Upper lobe of left lung (tissue), 6 donors: Measurements from ENCODE around the gene PCCA. TPM values are rescaled to one million over a fixed set of nuclear protein-coding genes. Genes with fewer than 3 reads are reported as not detected.
"Not testable (repeated sequence)": the region's sequence is repeated elsewhere in the genome, so short reads cannot be mapped to it uniquely, and the experiment has no call there.

Experiments
- ATAC-seq, 2 donors: fragments of 200-7000 bp; cut with Tn5 transposase; one replicate each; pipeline ENCODE4 v1.9.1; 2022; ENCODE audit warnings: mild to moderate bottlenecking in 2 of 2, moderate library complexity in 2 of 2; ENCODE audit not compliant: low FRiP score in 2 of 2
- DNase-seq, 2 donors: peaks; one replicate each; pipeline ENCODE4 v3.0.0-alpha.2; 2019 to 2020
- H3K27ac ChIP-seq, 4 donors: fragments of 200-600 bp; sonication (generic); one replicate each; pipeline ENCODE4 v1.5.1; 2016 to 2019
- H3K27me3 ChIP-seq, 4 donors: fragments of 200-600 bp; sonication (generic); one replicate each; pipeline ENCODE4 v1.5.1; 2017 to 2019
- H3K36me3 ChIP-seq, 4 donors: fragments of 200-600 bp; sonication (generic); one replicate each; pipeline ENCODE4 v1.5.1; 2016 to 2019
- H3K4me1 ChIP-seq, 4 donors: fragments of 200-600 bp; sonication (generic); one replicate each; pipeline ENCODE4 v1.5.1; 2018 to 2019
- H3K4me3 ChIP-seq, 4 donors: fragments of 200-600 bp; sonication (generic); one replicate each; pipeline ENCODE4 v1.5.1; 2017 to 2019; ENCODE audit warnings: mild to moderate bottlenecking in 2 of 4, moderate library complexity in 1 of 4
- H3K9me3 ChIP-seq, 4 donors: fragments of 200-600 bp; sonication (generic); one replicate each; pipeline ENCODE4 v1.5.1; 2018 to 2019
- CTCF ChIP-seq, 6 experiments: fragments of 450-650 bp in 4 of 6; fragments of 200-600 bp in 2 of 6; sonication (generic) in 2 of 6; IDR thresholded peaks; one replicate each; pipeline ENCODE4 v1.5.1; 2016 to 2019; ENCODE audit warnings: antibody characterized with exemption in 6 of 6
- EP300 ChIP-seq, 4 donors: sonication (generic); formaldehyde crosslinking; IDR thresholded peaks; one replicate each; pipeline ENCODE4 v1.5.1; 2017; ENCODE audit warnings: antibody characterized with exemption in 4 of 4, control low read depth in 2 of 4
- POLR2A ChIP-seq, 4 donors: fragments of 450-650 bp; IDR thresholded peaks; one replicate each; pipeline ENCODE4 v1.5.1; 2016 to 2017; ENCODE audit warnings: antibody characterized with exemption in 4 of 4, mild to moderate bottlenecking in 2 of 4
- POLR2AphosphoS5 ChIP-seq, 2 donors: sonication (generic); formaldehyde crosslinking; IDR thresholded peaks; one replicate each; pipeline ENCODE4 v1.5.1; 2017; ENCODE audit warnings: antibody characterized with exemption in 2 of 2
- WGBS, 2 donors: methylation state at CpG; one replicate each; pipeline ENCODE4 v1.1.5; 2017 to 2018; 5-methylcytosine and 5-hydroxymethylcytosine counted together
- total RNA-seq, 6 donors: library from RNA; depleted of rRNA in 4 of 6; stranded (reverse); fragments of >200 nt in 4 of 6; gene quantifications; one replicate each; pipeline versions ENCODE4 v1.1.0 to v1.2.1, GENCODE V29; 2016 to 2021
- donor health status: DM: no; HTN: no; CAD: no; lungs with moderate emphysema.
- donor health status: DM: no; HTN: yes; CAD: no; lungs with severe emphysema.

PCCA gene
- total RNA-seq, 6 donors from 2014 or later: 23.1 to 43.4 (median 30.0) TPM

DNA sequence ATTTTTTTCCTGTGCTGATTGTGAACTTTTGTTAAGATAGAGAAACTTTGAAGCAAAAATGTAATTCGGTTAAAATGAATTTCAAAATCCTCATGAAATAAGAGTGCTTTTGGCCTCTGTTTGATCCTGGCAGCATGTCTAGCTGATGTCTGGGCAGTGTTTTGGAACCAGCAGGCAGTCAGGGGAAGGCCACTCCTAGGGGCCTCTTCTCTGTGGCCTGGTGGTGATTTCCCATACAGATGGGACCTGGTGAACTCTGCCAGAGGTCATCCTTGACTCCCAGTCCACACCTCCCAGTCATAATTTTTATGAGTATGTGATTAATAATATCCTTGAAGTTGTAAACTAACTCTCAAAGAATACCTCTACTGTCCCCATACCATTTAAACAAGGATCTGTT lies 226.6 kb downstream of the PCCA start:
- Histone ChIP-seq H3K4me1 (no peaks in the 10 kb centered on the region), H3K27me3 (no peaks in the 10 kb centered on the region), H3K36me3 (no peaks in the 10 kb centered on the region), H3K4me3 (no peak overlapping the region), H3K9me3 (no peaks in the 10 kb centered on the region), H3K27ac (no peak overlapping the region)
- no peak for TF ChIP-seq EP300 (IDR thresholded peaks at IDR 0.05)
- no peak for TF ChIP-seq CTCF (IDR thresholded peaks at IDR 0.05)
- no peak for TF ChIP-seq POLR2AphosphoS5 (IDR thresholded peaks at IDR 0.05)
- TF ChIP-seq POLR2A (IDR thresholded peaks at IDR 0.05): no peak
- no peak for ATAC-seq
- WGBS, 2 donors: 93 to 97% methylated on average over 1 of the region's 1 CpG
- DNase-seq: no peak

DNA sequence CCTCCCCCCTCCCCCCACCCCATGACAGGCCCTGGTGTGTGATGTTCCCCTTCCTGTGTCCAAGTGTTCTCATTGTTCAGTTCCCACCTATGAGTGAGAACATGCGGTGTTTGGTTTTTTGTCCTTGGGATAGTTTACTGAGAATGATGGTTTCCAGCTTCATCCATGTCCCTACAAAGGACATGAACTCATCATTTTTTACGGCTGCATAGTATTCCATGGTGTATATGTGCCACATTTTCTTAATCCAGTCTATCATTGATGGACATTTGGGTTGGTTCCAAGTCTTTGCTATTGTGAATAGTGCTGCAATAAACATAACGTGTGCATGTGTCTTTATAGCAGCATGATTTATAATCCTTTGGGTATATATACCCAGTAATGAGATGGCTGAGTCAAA lies 229.6 kb downstream of the PCCA start:
- not testable (repeated sequence) for H3K4me3 ChIP-seq, DNase-seq, H3K27ac ChIP-seq, H3K9me3 ChIP-seq, H3K27me3 ChIP-seq, ATAC-seq, H3K4me1 ChIP-seq, H3K36me3 ChIP-seq
- WGBS, 2 donors: 92 to 94% methylated on average over 3 of the region's 3 CpGs

- H3K4me3 ChIP-seq: no peak overlapping the region
- no peak for TF ChIP-seq EP300 (IDR thresholded peaks at IDR 0.05)
- H3K27ac ChIP-seq: no peak overlapping the region
- ATAC-seq: no peak
- no peaks in the 10 kb centered on the region for H3K4me1 ChIP-seq
- DNase-seq: no peak
- WGBS, 2 donors: 86 to 95% methylated on average over 1 of the region's 1 CpG
- peaks cover 0 to 9% (median 5%) of the 10 kb centered on the region in 4 donors for H3K36me3 ChIP-seq
- H3K9me3 ChIP-seq: no peaks in the 10 kb centered on the region
- H3K27me3 ChIP-seq: no peaks in the 10 kb centered on the region
Measured at GRCh38 chr13:100323937-100324336, 235.0 kb downstream of the PCCA start.

- peaks cover 0 to 6% (median 4%) of the 10 kb centered on the region in 4 donors for H3K36me3 ChIP-seq
- DNase-seq (no peak), ATAC-seq (no peak)
- no peaks in the 10 kb centered on the region for H3K4me1 ChIP-seq
- TF ChIP-seq POLR2AphosphoS5 (IDR thresholded peaks at IDR 0.05): no peak
- TF ChIP-seq POLR2A (IDR thresholded peaks at IDR 0.05): no peak
- no peak overlapping the region for H3K27ac ChIP-seq
- H3K4me3 ChIP-seq: no peak overlapping the region
- no peaks in the 10 kb centered on the region for H3K9me3 ChIP-seq
- no peaks in the 10 kb centered on the region for H3K27me3 ChIP-seq
Measured at GRCh38 chr13:100330662-100331061, 241.8 kb downstream of the PCCA start.

DNA sequence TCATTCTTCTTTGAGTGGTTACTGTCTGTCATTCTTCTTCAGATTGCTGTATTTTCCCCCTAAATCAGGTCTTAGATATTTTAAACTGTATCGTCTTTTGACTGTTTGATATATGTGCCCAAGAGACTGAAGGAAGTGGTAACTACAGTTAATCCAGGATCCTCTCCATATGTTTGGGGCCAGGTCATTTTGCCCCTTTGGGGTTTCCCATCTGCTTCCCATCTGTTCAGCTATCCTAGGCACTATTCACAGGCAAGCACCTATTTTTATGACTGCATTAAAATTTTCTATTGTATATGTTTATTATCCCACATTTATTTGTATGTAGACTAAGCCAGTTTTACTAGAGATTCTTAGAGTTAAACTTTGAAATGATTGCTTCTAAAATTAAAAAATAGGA lies 244.2 kb downstream of the PCCA start:
- no peak for TF ChIP-seq POLR2A (IDR thresholded peaks at IDR 0.05)
- no peak for TF ChIP-seq EP300 (IDR thresholded peaks at IDR 0.05)
- no peak for TF ChIP-seq CTCF (IDR thresholded peaks at IDR 0.05)
- TF ChIP-seq POLR2AphosphoS5 (IDR thresholded peaks at IDR 0.05): no peak
- WGBS, 2 donors: 97 to 100% methylated on average over 1 of the region's 1 CpG

DNA sequence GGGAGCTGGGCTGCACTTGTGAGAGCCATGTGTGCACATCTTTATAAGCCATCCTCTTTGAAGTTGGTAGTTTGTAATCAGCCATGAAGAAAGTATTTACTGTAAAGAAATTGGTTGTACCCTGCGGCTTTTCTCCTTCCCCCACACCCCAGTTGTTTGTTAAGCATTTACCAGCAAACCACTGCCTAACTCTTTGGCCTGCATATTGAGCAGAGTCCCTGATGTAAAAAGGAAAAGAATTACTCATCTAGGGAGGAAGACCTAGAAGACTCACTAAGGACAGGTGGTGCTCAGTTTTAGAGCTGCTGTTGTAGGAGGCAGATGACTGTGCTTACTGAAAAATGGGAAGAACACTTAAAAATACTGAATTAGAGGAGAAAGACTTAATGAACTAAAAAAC lies 245.3 kb downstream of the PCCA start:
- Histone ChIP-seq H3K27me3 (no peaks in the 10 kb centered on the region), H3K4me1 (no peaks in the 10 kb centered on the region), H3K4me3 (no peak overlapping the region), H3K27ac (no peak overlapping the region), H3K36me3 (peaks cover 0 to 4% (median 3%) of the 10 kb centered on the region in 4 donors), H3K9me3 (no peaks in the 10 kb centered on the region)
- DNase-seq: no peak
- WGBS, 2 donors: 86 to 95% methylated on average over 1 of the region's 1 CpG
- no peak for TF ChIP-seq POLR2AphosphoS5 (IDR thresholded peaks at IDR 0.05)
- no peak for TF ChIP-seq POLR2A (IDR thresholded peaks at IDR 0.05)
- no peak for TF ChIP-seq EP300 (IDR thresholded peaks at IDR 0.05)
- TF ChIP-seq CTCF (IDR thresholded peaks at IDR 0.05): no peak
- ATAC-seq: no peak

More for the DNA sequence above, 244.2 kb downstream of the PCCA start:
- ATAC-seq (no peak), DNase-seq (no peak)
- Histone ChIP-seq H3K27ac (no peak overlapping the region), H3K4me3 (no peak overlapping the region), H3K36me3 (peaks cover 0 to 5% (median 3%) of the 10 kb centered on the region in 4 donors), H3K9me3 (no peaks in the 10 kb centered on the region), H3K4me1 (no peaks in the 10 kb centered on the region), H3K27me3 (no peaks in the 10 kb centered on the region)
